ENCODE data around the gene SLC5A12.

The SLC5A12 gene

GRCh38 chr11:26730414-26731083, 8.7 kb upstream of the SLC5A12 start:
- in situ Hi-C loops (cut with MboI; ENCODE audit: low pct_unique_long_range_greater_than_20kb, low sequenced_read_pairs, unreplicated experiment) = no loop called here
- TF ChIP-seq CTCF (IDR thresholded peaks at IDR 0.05; ENCODE audit: extremely low read depth, insufficient read depth, missing control alignments) = no peak

GRCh38 chr11:26729284-26729683, 7.4 kb upstream of the SLC5A12 start:
- in situ Hi-C loops (cut with MboI; ENCODE audit: low pct_unique_long_range_greater_than_20kb, low sequenced_read_pairs, unreplicated experiment) = no loop called here
- no peak for TF ChIP-seq CTCF (IDR thresholded peaks at IDR 0.05; ENCODE audit: extremely low read depth, insufficient read depth, missing control alignments)
- no peak for DNase-seq (ENCODE audit: low spot score)

More at GRCh38 chr11:26730414-26731083, 8.7 kb upstream of the SLC5A12 start:
- no peak for DNase-seq (ENCODE audit: low spot score)

DNA sequence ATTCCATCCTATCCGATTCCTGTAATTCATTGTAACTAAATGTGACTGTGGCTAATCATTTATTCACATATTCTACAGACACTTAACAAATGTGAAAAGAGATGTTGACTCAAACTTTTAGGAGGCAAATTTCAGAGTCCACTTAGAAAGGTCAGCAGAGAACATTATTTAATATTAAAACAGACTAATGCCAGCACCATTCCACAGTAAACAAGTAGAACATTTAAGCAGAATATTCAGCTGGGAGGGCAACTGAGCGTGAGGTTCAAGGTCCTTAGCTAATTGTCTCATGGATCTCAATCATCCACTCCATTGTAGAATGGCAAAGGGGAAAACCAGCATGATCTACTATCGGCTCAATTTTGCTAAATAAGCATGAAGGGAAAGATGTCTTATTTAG, 5.1 kb upstream of the SLC5A12 start:
- in situ Hi-C loops (cut with MboI; ENCODE audit: low pct_unique_long_range_greater_than_20kb, low sequenced_read_pairs, unreplicated experiment) = no loop called here
- DNase-seq (ENCODE audit: low spot score) = no peak
- TF ChIP-seq CTCF (IDR thresholded peaks at IDR 0.05; ENCODE audit: extremely low read depth, insufficient read depth, missing control alignments) = no peak

DNA sequence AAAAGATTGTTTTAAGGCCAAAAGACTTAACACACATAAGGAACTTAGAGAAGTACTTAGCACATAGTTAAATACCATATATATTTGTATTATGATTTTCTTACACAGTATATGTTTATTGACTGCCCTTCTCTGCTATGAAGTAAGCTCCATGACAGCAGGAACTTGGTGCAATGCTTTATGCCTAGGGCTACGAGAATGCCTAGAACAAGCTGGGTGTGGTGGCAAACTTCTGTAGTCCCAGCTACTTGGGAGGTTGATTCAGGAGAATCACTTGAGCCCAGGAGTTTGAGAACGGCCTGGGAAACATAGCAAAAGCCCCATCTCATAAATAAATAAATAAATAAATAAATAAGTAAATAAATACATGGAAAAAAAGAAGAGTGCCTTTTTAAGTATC, 1.9 kb downstream of the SLC5A12 start:
- DNase-seq (ENCODE audit: low spot score) = no peak
- in situ Hi-C loops (cut with MboI; ENCODE audit: low pct_unique_long_range_greater_than_20kb, low sequenced_read_pairs, unreplicated experiment) = no loop called here
- TF ChIP-seq CTCF (IDR thresholded peaks at IDR 0.05; ENCODE audit: extremely low read depth, insufficient read depth, missing control alignments) = no peak

DNA sequence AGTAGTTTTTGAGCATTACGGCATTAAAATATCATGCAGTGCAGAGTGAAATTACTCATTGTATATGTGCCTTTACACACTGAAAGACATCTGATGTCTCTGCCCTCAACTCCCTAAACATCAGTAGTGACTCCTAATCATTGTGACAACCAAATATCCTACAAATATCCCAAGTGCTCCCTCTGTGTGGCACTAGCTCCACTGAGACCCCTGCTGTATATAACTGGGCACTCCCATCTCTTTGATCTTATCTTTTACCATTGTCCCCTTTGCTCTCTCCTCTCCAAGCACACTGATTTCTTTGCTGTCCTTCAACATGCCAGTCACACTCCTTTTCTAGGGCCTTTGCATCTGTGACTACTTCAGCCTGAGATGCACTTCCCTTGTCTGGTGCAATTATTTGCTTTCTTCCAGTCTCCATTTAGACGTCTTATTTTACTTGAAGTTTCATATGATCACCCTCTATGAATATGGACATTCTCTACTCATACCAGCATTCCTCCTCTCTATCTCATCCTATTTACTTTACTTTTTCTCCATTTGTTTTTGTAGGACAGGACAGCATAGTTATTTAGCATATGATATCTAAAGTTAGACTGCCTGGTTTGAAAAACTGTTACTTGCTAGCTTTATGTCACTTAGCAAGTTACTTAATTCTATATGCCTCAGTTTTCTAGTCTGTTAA, 2.4 kb downstream of the SLC5A12 start:
- DNase-seq (ENCODE audit: low spot score) = no peak
- in situ Hi-C loops (cut with MboI; ENCODE audit: low pct_unique_long_range_greater_than_20kb, low sequenced_read_pairs, unreplicated experiment) = no loop called here
- TF ChIP-seq CTCF (IDR thresholded peaks at IDR 0.05; ENCODE audit: extremely low read depth, insufficient read depth, missing control alignments) = no peak

DNA sequence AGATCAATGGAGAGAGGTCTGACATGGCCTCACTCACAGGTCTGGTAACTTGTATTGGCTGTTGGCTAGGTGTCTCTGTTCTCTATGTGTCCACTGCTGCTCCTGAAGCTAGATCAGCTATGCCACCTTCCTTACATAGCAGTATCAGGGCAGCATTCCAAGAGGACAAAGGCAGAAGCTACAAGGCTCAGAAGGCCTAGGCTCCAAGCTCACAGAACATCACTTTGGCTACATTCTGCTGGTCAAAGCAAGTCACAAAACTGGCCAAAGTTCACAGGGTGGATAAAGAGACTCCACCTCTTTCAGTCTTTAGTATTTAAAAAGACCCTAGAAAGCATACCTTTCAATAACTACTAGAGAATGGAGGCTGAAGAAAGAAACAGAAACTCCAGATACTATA, 4.1 kb downstream of the SLC5A12 start:
- in situ Hi-C loops (cut with MboI; ENCODE audit: low pct_unique_long_range_greater_than_20kb, low sequenced_read_pairs, unreplicated experiment) = no loop called here
- DNase-seq (ENCODE audit: low spot score) = no peak
- TF ChIP-seq CTCF (IDR thresholded peaks at IDR 0.05; ENCODE audit: extremely low read depth, insufficient read depth, missing control alignments) = no peak
